ENCODE data around the gene SIGMAR1.

Gene SIGMAR1

DNA sequence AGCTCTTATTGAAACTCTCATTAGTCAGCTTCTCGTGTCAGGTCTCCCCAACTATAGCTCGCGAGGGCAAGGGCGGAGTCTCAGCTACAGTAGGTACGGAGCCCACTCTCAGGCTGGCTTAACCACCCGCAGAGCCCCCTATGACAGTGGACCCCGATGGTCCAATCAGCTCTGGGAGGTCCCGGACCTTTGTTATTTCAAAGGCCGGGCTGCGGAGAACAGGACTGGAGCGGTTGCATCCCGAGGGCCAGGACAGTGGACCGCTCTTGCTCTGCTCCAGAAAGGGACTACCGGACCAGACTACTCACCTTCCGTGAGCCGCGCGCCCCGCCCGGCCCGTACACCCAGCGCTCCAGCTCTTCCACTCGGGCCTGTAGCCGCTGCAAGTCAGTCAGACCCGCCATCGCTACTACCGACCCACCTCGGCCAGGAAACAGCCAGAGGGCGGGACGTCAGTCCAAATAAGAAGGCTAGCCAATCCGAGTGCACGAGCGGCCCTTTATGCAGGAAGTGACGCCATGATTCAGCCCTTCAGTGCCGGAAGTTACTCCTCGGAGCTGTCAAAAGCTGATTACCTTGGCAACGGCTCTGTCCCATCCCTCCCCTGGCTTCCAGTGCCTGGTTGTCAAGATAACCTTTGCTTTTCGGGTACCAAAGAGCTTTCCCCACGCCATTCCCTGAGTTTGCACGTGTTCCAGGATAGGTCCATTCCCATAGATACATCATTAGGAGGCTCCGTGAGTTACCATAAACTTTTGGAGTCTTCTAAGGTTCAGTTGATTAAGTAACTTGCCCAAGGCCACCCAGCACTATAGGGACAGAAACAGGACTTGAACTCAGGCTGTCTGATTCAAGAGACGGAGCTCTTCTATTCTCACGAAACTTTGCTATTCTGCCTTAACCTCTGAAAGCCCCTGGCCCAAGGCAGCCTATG, 17.3 kb downstream of the SIGMAR1 start, which contains the start of gene DCTN3:
Gene DCTN3 (minus strand): TSS at position 435 of the 934 bp plus-strand sequence. CDS start 31 bp downstream, at position 404.
- peak within 1 kb of the TSS; percentile 83 for H3K4me3 ChIP-seq (ENCODE audit: low read depth, low read length)
- TF ChIP-seq, protein P1, sequence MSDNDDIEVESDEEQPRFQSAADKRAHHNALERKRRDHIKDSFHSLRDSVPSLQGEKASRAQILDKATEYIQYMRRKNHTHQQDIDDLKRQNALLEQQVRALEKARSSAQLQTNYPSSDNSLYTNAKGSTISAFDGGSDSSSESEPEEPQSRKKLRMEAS (IDR thresholded peaks at IDR 0.05; ENCODE audit: low read depth, low read length), result no peak; the same call in none of the 2 replicates
- TF ChIP-seq, protein P2, sequence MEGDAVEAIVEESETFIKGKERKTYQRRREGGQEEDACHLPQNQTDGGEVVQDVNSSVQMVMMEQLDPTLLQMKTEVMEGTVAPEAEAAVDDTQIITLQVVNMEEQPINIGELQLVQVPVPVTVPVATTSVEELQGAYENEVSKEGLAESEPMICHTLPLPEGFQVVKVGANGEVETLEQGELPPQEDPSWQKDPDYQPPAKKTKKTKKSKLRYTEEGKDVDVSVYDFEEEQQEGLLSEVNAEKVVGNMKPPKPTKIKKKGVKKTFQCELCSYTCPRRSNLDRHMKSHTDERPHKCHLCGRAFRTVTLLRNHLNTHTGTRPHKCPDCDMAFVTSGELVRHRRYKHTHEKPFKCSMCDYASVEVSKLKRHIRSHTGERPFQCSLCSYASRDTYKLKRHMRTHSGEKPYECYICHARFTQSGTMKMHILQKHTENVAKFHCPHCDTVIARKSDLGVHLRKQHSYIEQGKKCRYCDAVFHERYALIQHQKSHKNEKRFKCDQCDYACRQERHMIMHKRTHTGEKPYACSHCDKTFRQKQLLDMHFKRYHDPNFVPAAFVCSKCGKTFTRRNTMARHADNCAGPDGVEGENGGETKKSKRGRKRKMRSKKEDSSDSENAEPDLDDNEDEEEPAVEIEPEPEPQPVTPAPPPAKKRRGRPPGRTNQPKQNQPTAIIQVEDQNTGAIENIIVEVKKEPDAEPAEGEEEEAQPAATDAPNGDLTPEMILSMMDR (IDR thresholded peaks at IDR 0.05; ENCODE audit: low read depth, low read length), result no peak
- TF ChIP-seq POLR2A (IDR thresholded peaks at IDR 0.05; ENCODE audit: extremely low read depth, insufficient read length), result peak; percentile 83
- TF ChIP-seq MYC (IDR thresholded peaks at IDR 0.05; ENCODE audit: low read depth, low read length), result no peak; the same call in 1 of the 2 replicates
- peak; percentile 98 for DNase-seq (ENCODE audit: low read depth)

DNA sequence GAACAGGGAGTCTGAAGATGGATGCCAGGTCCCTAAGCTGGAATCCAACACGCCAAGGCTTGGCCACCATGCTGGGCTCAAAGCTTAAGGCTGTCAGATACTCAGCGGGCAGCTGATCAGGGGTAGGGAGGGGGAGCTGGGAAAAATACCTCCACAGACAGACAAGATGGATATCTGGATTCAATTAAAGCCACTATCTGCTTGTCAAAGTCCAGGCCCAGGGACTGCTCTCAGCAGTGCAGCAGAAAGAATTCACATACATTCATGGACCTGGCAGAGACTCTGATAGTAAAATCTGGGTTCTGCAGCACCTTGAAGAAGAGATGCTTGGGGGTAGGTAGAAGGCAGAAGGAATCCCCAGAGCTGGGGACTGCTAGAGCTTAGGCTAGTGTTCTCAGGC, 22.5 kb downstream of the SIGMAR1 start:
- TF ChIP-seq, protein P1 (IDR thresholded peaks at IDR 0.05; ENCODE audit: low read depth, low read length), result no peak
- TF ChIP-seq POLR2A (IDR thresholded peaks at IDR 0.05; ENCODE audit: extremely low read depth, insufficient read length), result no peak
- TF ChIP-seq, protein P2 (IDR thresholded peaks at IDR 0.05; ENCODE audit: low read depth, low read length), result no peak
- no peak for TF ChIP-seq MYC (IDR thresholded peaks at IDR 0.05; ENCODE audit: low read depth, low read length)
- no peak for DNase-seq (ENCODE audit: low read depth)
- no peak overlapping the region for H3K4me3 ChIP-seq (ENCODE audit: low read depth, low read length)

DNA sequence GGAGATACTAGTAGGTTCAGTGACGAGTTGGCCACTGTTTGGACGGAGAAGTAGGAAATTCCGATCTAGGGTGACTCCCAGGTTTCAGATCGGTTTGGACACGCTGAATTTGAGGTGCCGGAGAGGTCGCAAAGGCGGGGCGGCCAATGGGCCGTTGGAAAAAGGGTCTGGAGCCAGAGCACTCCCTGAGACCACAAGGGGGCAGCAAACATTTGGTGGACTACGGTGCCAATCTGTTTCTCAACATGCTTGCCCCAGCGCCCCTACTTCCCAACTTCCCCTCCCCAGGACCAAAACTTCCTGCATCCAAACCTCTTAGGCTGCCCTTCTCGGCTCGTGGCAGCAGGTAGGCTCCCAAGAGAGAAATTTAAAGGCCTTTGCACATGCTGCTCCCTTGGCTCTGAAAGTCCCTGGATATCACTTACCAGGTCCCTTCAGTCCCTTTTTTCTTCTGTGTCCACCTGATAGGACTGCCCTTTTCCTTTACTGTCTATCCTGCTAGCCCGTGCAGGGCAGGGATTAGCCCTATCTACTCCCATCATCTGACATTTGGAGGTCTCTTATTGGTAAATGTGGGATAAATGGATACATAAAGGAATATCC, 24.7 kb downstream of the SIGMAR1 start:
- peak; percentile 93 for DNase-seq (ENCODE audit: low read depth)
- peak overlapping the region; percentile 69 for H3K4me3 ChIP-seq (ENCODE audit: low read depth, low read length)
- TF ChIP-seq POLR2A (IDR thresholded peaks at IDR 0.05; ENCODE audit: extremely low read depth, insufficient read length) (no peak), MYC (IDR thresholded peaks at IDR 0.05; ENCODE audit: low read depth, low read length) (peak; percentile 71)
- TF ChIP-seq, protein P1 (IDR thresholded peaks at IDR 0.05; ENCODE audit: low read depth, low read length), result peak; percentile 79
- TF ChIP-seq, protein P2 (IDR thresholded peaks at IDR 0.05; ENCODE audit: low read depth, low read length), result peak; percentile 100

DNA sequence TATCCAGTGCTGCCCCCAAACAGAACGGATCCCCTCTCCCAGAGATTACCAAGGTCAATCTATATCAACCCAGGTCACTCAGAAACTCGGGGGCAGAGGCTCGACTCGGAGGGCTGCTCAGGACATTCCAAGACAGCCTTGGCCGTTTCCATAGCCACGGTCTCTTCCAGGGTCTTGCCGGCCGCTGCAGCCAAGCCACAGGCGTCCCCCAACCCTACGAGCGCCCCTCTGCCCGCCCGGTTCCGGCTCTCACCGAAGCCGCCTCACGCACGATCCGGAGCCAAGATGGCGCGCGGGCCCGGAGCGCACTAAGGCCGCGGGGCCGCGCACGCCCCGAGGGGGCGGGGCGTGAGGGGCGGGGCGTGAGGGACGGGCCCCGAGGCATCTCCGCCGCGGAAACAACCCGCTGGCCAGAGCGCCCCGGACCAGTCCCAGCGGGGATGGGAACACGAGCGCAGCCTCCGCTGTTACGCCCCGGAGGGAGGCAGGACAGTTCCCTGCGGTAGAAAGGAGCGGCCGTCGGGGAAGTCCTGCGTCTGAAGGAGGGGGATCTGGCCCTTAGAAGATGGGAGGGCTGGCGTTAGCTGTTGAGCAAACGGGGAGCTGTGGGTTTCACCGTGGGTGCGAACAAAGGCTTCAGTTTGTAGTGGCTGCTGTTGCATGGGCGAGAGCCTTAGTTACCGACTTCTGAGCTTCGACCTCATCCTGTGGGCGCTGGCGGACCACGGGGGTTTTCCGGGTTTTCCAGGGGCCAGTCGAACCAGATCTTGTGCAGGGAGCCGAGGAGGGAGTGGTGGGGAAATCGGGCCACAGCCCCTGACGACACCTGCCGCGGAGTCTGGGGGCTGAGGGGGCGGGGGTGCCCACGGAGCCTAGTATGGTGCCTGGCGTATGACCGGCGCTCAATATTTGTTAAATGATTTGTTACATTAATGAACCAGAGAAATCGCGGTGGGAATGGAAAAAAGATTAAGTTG, 25.5 kb downstream of the SIGMAR1 start, which contains the start of gene RPP25L:
Gene RPP25L (minus strand): TSS at position 287 of the 977 bp plus-strand sequence. CDS start 801 bp downstream, outside the sequence.
- DNase-seq (ENCODE audit: low read depth), result peak; percentile 97
- TF ChIP-seq POLR2A (IDR thresholded peaks at IDR 0.05; ENCODE audit: extremely low read depth, insufficient read length), result peak; percentile 99
- peak; percentile 80 for TF ChIP-seq MYC (IDR thresholded peaks at IDR 0.05; ENCODE audit: low read depth, low read length)
- TF ChIP-seq, protein P2 (IDR thresholded peaks at IDR 0.05; ENCODE audit: low read depth, low read length), result no peak
- TF ChIP-seq, protein P1 (IDR thresholded peaks at IDR 0.05; ENCODE audit: low read depth, low read length), result peak; percentile 69; the same call in 1 of the 2 replicates
- H3K4me3 ChIP-seq (ENCODE audit: low read depth, low read length), result peak within 1 kb of the TSS; percentile 79
